NK-92 (cell line): ENCODE measurements around the gene ABI2.
"Not testable (repeated sequence)": the region's sequence is repeated elsewhere in the genome, so short reads cannot be mapped to it uniquely, and the experiment has no call there.

ENCODE experiments used
- DNase-seq: peaks from one replicate; lab custom pipeline; 2025; ENCODE audit not compliant: unreplicated experiment; lab: John Stamatoyannopoulos, UW

Gene ABI2

DNA sequence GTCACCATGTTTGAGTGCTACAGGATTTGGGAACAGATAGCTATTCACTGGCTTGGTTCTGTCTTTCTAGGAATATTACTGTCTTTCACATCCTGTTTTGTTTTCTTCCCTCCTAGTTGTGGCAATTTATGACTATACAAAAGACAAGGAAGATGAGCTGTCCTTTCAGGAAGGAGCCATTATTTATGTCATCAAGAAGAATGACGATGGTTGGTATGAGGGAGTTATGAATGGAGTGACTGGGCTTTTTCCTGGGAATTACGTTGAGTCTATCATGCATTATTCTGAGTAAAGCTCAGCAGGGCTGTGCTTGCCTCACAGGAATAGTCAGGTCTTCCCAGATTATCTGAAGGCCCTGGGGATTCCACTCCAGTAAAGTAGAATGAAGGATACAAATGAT is 98.9 kb downstream of the ABI2 start:
- no peak for DNase-seq

DNA sequence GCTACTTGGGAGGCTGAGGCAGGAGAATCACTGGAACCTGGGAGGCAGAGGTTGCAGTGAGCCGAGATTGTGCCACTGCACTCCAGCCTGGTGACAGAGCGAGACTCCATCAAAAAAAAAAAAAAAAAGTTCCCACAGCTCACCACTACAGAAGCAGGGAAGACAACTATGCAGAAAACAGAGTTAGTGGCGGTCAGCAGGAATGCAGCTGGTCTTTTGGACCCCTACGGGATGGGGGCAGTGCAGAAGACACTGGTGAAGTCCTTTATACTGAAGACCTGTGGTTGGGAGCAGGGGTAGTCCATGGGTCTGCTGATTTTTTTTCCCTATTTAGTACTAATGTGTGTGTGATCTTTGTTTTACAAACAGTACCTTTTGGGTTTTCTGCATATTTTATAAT is 101.4 kb downstream of the ABI2 start:
- not testable (repeated sequence) for DNase-seq

DNA sequence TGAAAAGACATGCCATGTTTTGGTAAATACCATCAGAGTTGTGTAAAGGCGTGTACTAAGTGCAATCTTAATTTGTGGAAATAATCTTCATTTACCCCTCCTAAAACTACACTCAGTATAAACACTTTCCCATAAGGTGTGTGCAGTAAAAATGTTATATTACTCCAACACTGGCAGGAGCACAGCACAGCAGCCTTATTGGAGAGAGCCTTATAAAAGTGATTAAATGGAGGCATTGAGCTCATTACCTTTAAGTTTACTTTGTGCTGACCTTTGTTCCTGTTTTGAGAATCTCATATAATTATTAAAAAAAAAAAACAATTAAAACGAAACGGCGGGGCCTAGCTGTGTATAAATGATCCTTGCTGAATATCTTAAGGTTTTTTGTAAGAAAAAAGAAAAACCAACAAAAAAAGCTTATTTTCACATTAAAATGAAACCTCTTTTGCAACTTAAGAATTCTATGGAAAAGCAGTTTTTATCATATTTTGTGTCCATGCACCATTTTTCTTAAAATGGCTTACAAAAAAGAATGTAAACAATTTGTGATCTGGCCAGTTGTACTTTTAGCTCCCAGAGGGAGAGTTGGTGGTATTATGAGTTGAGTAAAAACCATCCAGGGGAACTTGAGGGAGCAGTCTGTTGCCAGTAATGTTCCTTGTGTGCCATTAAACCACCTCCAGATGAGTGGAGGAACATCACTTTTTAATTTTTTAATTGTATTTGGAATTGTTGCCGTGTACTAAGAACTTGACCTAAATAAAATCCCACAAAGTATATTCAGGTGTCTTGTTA is 103.4 kb downstream of the ABI2 start:
- DNase-seq = no peak

DNA sequence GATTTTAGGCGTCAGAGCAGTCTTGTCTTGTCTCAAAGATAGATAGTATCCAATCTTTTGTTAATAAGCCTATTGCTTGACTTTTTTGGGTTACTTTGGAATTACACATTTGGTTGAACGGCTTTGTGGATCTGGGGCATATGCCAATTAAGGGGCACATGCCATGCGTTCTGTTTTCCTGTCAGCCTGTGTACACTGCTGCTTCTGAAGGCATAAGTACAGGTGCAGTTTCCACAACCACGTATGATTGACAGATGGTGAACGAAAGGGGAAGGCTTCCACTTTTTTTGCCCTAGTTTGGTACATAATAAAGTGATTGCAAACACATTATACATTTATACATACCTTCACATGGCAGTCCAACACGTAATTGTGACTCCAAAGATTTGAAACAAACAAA is 104.6 kb downstream of the ABI2 start:
- no peak for DNase-seq

DNA sequence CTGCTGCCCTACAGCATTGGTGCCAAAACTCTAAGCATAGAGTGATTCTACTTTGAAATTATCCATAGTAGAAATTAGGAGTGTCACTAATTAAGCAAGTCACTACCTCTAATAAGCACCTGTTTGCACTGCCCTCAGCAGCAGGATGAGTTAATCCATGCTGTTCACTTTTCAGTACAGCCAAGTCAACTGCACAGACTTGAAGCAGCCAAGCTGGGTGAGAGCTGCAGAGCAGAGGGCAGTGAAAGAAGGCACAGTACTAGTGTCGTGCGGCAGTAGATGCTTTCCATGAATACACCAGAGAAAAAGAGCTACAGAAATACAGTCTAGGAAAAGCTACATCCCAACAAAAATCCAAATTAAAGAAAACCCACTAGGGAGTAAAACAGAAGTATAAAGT is 108.3 kb downstream of the ABI2 start:
- DNase-seq = no peak

DNA sequence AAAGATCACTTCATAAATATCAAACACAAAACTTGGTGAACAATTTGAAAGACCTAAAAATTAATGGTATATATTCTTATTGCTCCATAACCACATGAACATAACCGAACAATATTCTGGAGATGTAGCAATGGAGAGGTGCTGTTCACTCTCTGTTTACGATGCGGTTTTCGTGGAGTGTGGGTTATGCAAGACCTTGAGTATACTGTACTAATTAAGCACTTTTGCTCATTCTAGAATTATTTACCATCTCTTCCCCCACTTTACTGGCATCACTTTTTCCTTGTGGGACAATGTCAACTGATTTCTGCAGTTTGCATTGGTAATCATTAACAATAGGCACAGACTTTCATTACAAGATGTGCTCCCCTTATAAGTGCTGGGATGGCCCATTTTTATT is 109.3 kb downstream of the ABI2 start:
- DNase-seq = no peak

DNA sequence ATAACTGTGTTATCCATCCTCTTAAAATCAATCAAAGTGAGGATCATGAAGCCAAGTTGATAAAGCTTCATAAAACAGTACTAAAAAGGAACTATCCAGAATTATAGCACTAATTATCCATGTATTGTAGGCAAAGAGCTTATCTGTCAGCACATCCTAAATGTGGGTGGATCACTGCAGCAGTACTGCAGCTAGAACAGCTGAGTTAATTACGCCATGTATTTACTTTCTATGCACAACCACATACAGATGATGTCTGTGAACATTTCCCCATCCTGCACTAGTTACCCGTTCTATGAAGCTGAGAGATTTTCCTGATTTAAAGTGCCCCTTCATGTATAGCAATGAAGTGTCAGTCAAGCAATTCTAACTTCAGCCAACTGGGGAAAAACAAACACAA is 110.3 kb downstream of the ABI2 start:
- DNase-seq = no peak

DNA sequence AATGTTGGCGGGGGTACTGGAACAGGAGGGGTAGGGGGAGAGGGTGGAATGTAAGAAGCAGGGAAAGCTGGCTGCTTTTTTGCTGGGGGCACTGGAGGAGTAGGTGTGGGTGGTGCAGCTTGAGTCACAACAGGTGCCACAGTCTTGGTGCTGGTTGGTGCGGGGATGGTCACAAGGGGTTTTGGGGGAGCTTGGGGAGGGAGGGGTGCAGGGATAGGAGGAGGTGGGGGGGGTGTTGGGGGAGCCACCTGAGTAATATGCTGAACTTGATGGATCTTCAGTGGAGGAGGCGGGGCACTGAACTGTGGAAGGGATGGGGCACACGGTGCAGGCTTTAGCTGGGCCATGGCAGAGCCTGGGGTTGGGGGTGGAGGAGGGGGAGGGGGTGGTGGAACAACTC is 112.5 kb downstream of the ABI2 start:
- no peak for DNase-seq

DNA sequence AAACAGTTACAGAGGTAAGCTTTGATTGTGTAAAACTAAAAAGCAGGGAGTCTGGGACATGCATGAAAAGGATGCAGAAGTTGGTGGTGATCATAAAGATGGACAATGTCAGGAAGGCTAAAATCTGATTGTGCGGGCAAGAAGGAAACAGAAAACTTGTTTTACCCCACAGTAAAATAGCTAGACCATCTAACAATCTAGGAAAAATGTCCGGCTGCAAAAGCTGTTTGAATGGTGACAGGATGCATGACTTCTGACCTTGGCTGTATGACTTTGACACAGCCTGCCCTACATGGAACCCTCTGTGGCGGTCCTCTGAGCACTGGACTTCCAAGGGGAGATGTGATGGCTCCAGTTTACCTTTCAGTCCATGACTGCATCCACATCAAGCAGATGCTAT is 113.3 kb downstream of the ABI2 start:
- DNase-seq = no peak

DNA sequence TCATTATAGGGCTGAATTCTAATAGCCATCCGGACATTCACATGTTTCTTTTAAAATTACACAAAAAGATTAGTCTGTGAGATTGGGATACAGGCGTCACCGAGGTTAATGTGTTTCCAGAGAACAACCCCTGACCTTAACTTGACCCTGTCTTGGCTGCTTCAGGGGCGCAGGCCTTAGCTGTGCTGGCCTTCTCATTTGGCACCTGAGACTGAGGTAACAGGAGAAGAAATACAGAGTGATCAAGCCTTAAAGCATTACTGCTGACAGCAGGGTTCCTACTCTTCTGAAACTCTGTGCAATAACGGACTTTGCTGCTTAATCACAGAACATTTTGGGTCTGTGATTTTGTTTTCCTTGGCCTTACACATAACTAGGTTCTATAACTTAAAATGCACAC is 114.3 kb downstream of the ABI2 start:
- no peak for DNase-seq

DNA sequence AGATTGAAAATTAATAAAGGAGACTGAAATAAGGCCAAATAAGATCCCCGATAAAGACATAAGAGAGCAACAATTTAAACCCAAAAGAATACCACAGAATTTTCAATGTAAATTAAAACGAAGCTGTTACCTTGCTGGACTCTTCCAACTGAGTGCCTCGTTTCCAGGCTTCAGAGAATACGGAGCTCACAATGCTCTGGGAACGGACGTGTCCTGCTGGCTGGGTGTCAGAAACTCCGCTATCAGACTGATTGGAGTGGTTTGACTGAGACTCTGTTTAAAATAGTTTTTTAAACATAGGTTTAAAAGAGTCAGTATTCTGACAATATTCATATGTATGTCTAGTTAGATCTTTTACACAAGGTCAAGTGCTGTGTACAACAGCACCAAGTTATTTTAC is 116.5 kb downstream of the ABI2 start:
- no peak for DNase-seq

DNA sequence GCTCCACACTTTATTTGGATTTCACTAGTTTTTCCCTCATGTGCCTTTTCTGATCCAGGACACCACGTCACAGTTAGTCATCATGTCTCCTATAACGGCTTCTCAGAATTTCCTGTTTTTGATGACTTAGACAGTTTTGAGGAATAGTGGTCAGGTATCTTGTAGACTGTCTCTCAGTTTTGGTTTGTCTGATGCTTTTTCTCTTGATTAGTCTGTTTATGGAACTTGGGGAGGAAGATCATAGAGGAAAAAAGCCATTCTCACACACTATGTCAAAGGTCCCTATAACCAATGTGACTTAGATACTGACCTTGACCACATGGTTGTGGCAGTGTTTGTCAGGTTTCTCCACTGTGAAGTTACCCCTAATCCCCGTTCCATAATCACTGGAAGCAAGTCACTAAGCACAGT is 117.9 kb downstream of the ABI2 start:
- no peak for DNase-seq

DNA sequence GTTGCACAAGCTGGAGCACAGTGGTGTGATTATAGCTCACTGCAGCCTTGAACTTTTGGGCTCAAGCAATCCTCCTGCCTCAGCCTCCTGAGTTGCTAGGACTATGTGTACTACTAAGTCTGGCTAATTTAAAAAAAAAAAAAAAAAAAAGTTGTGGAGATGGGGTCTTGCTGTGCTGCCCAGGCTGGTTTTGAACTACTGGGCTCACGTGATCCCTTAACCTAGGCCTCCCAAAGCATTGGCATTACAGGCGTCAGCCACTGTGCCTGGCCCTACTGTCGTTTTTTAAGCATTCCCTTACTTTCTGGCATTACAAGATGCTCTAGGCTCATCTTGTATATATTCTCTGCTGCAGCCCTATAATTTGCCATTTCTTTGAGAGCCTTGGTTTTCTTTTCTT is 118.6 kb downstream of the ABI2 start:
- DNase-seq = no peak

DNA sequence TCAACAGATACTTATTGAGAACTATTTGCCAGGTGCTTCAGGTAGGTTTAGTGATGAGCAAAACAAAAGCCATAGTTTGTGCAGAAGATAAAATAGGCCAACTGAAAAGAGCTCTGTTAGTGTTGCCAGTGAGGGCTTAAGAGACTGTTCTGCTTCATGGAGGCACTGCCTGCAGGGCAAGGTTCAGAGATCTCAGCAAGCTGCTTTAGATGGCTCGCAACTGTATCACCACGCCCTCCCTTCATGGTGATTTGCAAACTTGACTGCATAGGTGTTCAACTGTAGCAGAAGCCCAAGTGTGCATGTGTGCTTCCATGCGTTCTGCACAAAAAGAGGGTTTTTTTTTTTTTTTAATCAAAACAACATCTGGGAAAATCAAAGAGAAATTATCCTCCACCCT is 122.4 kb downstream of the ABI2 start:
- DNase-seq = no peak

DNA sequence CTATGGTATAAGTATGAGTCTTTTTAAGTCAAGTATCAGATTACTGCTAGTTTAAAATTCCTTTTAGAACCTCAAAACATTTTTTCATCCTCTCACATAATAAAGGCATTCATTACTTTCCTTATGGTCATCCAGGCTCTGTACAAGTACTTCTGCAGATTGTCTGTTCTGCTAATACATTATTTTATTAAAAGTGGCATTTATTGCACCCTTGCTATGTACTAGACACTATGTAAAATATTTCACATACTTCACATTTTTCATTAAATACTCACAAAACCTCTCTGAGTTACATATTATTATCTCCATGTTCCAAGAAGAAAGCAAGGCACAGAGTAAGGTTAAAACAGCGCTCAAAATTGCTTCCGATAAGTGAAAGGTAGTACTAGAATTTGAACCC is 122.8 kb downstream of the ABI2 start:
- no peak for DNase-seq

DNA sequence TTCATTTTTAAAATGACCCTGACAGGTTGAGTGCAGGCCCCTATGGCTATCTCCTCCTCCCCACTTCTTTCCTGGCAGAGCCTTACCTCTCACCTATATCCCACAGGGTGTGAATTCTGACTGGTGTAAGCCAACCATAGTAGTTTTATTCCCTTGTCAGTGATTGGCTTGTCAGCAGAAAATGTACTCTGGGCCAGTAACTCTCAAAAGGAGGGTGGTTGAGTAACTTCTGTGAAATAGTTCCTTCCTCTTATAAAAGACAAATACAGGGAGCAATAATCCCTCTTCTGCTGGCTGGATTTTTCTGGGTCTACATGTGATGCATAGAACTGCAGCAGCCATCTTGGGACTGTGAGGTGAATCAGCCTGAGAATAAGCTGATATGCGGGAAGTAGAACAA is 123.5 kb downstream of the ABI2 start:
- DNase-seq = no peak

DNA sequence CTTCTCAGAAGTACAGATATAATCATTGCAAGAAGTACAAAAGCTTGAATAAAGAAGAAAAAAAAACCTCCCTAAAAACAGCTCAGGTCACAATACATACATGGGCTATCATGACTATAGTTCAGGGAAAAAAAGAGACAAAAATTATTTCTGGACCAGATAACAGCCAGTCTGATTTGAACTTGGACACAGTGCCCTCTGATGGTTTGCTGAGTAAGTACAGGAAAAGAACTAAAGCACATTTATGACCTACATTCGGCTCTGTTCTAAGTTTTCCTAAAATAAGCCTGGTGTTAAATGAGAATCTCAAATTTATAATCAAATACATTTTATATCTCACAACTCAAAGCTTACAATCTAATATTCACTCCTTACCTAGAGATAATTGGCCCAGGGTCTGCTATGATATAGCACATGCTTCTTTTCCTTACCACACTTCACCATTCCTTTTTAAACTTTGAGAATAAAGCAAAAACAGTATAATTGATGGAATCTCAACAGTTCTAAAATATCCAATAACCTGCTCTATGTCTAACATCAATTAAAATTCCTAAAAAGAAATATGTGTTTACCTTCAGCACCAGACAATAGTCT is 125.8 kb downstream of the ABI2 start:
- DNase-seq = no peak

DNA sequence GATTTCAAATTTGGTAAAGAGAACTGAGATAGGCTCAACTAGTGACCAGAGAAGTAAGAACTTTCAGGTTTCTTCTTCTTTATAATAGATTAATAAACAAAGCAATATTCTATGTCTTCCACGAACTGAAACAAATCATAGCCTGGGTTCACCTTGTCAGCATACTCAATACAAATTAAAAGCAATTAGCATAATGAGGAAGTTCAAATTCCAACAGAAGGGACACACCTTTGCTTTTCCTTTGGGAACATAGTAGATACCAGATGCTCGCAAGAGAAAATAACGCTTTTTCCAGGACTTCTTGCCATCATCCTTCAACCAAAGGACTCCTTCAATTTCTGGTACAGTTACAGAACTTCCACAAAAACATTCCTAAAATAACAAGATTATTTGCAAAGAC is 127.0 kb downstream of the ABI2 start:
- DNase-seq = no peak

DNA sequence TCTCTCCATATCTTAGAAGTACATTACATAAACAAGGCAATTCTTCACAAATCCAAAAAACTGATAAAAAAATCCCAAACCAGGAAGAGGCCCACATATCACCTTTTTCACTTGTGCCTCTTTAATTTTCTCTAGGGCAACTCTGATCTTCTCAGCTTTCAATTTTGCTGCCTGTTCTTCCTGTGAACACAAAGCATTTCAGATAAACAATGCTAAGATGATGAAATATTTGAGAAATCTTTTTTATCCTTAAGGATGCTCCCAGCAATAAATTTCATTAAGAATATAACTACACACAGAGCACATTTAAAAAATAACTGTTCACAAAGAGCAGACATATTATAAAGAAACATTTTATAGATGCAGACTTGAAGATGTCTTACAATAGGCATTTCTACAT is 133.6 kb downstream of the ABI2 start:
- DNase-seq = no peak

DNA sequence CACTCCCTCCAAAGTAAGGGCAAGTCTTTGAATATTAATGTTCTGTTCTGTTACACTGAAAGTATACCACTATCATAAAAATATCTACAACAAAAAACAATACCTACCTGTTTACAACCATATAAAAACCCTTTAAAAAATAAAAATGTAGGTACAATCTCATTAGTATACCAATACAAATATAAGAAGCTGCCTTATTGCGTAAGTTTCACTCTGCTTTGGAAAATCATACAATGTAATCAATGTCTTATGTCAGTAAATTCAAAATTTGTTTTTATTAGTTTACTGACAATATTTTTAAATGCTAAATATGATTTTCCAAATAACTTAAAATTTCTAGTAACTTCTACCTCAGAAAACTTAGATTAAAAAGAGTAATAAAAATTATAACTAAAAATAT is 134.1 kb downstream of the ABI2 start:
- no peak for DNase-seq

DNA sequence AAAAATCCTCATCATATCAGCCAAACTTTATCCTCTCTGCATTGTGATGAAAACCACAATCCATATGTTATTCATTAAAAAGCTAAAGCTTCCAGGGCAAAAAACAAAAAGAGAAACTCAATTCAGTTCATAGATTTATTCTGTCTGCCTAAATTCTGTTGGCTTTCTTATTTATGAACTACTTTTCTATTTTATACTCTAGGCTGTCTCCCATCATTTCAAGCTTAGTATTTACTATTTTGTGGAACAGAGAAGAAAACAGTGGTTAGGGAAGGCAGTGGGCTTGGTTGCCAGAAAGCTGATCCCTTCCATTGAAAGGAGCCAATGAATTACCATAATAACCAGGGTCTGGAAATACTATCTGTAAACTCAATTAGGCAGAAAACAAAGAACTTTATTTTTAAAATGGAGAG is 135.1 kb downstream of the ABI2 start:
- no peak for DNase-seq

DNA sequence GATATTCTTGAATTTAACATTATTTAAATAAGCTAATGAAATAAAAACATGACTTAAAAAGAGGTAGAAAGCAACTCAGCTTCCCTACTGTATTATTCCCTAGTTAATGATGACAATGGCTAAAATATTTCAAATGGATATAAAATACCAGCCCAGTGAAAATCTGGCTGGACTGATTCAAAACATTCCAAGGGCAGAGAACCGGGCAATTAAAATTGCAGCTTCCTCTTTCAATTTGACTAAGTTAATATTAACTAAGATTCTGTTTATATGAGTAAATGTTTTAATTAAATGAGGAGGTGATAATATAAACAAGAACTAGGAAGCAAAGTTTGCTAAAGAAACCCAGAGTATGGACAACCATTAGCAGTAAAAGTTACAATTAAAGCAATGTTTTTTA is 141.4 kb downstream of the ABI2 start:
- DNase-seq = no peak

DNA sequence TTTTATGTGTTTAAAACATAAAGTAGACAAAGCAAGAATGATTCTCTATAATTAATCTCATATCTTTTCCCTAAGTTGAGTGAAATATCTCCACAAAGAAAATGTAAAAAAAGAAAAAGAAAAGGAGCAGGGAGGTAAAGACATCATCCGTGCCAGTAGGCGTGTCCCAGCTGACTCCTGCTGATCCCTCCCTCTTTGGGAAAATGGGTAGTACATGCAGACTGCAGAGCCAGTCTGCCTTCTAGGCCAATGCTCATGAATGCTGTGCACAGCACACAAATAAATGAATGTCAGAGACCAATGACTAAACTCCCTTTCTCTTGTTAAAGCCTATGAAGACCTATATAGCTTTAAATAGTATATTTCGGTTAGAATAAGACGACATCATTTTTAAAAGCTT is 142.2 kb downstream of the ABI2 start:
- DNase-seq = no peak
